ENCODE data around the gene PRTG.

DNA sequence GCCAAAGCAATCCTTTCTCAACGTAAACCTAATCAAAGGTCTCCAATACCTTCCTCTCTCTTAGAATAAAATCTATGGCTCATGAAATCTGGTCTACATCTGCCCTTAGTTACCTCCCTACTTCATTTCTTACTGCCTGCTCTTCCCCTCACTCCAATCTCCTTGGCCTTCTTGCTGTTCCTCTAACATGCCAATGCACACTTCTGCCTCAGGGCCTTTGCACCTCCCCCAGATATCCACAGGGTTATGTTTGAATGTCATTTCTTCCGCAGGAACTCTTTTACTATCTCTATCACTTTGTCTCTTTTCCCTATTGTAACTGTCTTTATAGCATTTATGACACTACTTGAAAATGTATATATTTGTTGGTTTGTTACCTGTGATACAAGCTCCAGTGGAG lies 110.5 kb downstream of the PRTG start:
- TF ChIP-seq EZH2phosphoT487 (IDR thresholded peaks at IDR 0.05; ENCODE audit: insufficient read depth, low read depth) (no peak), EZH2 (IDR thresholded peaks at IDR 0.05; ENCODE audit: insufficient read depth, poor library complexity, severe bottlenecking) (no peak)

All from GM23248 (cell line).